ENCODE measurements around the gene GADD45A.

DNA sequence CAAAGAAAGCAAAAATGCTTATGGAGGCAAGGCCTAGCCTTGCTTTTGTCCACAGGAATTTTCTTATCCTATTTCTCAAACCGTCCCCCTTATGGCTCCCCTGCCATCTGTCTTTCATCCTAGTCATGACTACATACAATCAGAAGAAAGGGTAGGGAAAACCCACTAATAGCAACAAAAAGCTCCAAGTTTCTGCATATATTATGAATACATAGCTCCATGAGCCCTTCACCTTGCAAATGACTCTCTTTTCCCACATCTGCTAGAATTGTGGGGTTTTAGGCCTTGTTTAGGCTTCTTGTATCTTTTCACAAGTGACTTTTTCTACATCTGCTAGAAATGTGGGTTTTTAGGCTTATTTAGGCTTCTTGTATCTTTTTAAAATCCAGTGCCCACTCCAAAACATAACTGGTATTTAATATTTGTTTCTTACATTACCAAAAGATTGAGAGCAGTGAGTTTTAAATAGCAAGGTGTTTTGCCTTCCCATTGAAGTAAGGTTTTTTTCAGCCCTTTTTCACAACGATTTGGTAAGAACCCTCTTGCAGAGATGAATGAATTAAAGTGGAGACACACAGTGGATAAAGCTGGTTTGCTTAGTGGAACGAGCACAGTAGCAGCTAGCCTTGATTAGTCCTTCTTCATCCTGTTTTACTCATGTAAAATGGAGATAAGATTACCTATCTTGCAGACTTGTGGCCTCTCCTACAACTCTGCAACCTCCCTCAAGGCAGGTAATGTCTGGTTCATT, 4.4 kb downstream of the GADD45A start:
- TF ChIP-seq, protein P1, sequence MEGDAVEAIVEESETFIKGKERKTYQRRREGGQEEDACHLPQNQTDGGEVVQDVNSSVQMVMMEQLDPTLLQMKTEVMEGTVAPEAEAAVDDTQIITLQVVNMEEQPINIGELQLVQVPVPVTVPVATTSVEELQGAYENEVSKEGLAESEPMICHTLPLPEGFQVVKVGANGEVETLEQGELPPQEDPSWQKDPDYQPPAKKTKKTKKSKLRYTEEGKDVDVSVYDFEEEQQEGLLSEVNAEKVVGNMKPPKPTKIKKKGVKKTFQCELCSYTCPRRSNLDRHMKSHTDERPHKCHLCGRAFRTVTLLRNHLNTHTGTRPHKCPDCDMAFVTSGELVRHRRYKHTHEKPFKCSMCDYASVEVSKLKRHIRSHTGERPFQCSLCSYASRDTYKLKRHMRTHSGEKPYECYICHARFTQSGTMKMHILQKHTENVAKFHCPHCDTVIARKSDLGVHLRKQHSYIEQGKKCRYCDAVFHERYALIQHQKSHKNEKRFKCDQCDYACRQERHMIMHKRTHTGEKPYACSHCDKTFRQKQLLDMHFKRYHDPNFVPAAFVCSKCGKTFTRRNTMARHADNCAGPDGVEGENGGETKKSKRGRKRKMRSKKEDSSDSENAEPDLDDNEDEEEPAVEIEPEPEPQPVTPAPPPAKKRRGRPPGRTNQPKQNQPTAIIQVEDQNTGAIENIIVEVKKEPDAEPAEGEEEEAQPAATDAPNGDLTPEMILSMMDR (conservative IDR thresholded peaks at IDR 0.05 in 1 of 2, IDR thresholded peaks at IDR 0.05 in 1 of 2; ENCODE audit: low read depth in 1 of 2, low read length in 2 of 2) = no peak
- no peak for TF ChIP-seq EZH2 (IDR thresholded peaks at IDR 0.05; ENCODE audit: low read length, missing control alignments)

All from fibroblast of lung (primary cell).